NCI-H446 treated with DMSO at 0.1 percent for 48 hours (cell line): Measurements from ENCODE around the gene AS3MT.
"Not testable (repeated sequence)": the region's sequence is repeated elsewhere in the genome, so short reads cannot be mapped to it uniquely, and the experiment has no call there.

Source experiments
- DNase-seq: peaks from one replicate; lab custom pipeline; 2025; lab: John Stamatoyannopoulos, UW

Gene AS3MT

DNA sequence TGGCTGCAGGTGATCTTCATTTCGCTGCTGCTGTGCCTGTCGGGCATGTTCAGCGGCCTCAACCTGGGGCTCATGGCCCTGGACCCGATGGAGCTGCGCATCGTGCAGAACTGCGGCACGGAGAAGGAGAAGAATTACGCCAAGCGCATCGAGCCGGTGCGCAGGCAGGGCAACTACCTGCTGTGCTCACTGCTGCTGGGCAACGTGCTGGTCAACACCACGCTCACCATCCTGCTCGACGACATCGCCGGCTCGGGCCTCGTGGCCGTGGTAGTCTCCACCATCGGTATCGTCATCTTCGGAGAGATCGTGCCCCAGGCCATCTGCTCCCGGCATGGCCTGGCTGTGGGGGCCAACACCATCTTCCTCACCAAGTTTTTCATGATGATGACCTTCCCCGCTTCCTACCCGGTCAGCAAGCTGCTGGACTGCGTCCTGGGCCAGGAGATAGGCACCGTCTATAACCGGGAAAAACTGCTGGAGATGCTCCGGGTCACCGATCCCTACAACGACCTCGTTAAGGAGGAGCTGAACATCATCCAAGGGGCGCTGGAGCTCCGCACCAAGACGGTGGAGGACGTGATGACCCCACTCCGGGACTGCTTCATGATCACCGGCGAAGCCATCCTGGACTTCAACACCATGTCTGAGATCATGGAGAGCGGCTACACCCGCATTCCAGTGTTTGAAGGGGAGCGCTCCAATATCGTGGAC, 50.1 kb downstream of the AS3MT start:
- no peak for DNase-seq

GRCh38 chr10:102919992-102920739, 50.9 kb downstream of the AS3MT start:
- DNase-seq: no peak

GRCh38 chr10:102923601-102924000, 54.3 kb downstream of the AS3MT start:
- DNase-seq: no peak

DNA sequence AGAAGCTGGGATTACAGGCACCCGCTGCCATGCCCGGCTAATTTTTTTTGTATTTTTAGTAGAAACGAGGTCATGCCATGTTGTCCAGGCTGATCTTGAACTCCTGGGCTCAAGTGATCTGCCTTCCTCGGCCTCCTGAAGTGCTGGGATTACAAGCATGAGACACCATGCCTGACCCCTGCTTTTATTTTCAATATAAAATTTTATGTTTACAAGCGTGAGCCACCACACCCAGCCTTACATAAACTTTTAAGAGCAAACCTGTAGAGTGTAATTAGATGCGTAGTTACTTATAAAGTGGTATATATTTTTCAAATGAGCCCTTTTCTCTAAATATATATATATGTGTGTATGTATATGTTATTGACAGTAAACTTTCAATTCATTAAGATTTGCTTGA, 57.6 kb downstream of the AS3MT start:
- DNase-seq: no peak

DNA sequence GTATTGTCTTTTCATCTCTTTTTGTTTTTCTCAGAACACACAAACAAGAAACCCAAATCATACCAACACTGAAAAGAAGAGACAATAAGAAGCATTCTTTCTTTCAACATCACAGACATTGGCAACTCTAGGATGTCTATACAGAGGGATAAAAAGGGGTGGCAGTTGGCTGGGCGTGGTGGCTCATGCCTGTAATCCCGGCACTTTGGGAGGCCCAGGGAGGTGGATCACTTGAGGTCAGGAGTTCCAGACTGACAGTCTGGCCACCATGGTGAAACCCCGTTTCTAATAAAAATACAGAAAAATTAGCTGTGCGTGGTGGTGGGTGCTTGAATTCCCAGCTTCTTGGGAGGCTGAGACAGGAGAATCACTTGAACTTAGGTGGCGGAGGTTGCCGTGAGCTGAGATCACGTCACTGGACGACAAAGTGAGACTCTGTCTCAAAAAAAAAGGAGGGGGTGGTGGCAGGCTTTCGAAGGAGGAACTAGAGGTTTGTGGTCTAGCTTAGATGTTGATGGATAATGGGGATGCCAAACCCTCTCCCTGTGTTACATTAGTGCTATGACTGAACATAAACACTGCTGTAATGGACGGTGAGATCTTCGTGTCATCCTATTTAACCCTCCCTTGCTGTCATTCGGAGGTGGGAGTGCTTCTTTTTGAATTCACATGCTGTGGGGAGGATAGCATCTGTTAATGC, 58.2 kb downstream of the AS3MT start:
- no peak for DNase-seq

DNA sequence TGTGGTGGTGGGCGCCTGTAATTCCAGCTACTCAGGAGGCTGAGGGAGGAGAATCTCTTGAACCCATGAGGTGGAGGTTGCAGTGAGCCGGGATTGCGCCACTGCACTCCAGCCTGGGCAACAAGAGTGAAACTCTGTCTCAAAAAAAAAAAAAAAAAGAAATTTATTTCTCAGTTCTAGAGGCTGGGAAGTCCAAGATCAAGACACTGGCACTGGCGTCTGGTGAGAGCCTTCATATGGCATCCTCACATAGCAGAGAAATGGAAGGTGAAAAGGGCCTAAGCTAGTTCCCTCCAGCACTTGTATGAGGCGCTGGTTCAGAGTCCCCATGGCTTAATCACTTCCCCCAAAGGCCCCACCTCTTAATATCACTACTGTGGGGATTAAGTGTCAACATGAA, 59.2 kb downstream of the AS3MT start:
- DNase-seq: not testable (repeated sequence)

GRCh38 chr10:102930720-102931119, 61.5 kb downstream of the AS3MT start:
- DNase-seq: no peak

DNA sequence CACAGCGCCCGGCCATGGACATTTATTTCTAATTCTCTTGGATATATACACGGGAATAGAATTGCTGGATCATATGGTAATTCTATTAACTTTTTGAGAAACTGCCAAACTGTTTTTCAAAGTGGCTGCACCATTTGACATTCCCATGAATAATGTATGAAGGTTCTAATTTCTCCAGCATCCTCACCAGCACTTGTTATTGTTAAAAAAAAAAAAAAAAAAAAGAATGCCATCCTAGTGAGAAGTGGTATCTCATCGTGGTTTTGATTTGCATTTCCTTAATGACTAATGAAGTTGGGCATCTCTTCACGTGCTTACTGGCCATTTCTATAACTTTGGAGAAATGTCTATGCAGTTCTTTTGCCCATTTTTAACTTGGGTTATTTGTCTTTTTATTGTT, 62.4 kb downstream of the AS3MT start:
- DNase-seq: no peak

GRCh38 chr10:102935505-102935904, 66.2 kb downstream of the AS3MT start:
- DNase-seq: no peak

- DNase-seq: no peak
Measured at GRCh38 chr10:102935939-102936605, 66.8 kb downstream of the AS3MT start.

- no peak for DNase-seq
Measured at GRCh38 chr10:102941401-102941800, 72.1 kb downstream of the AS3MT start.

DNA sequence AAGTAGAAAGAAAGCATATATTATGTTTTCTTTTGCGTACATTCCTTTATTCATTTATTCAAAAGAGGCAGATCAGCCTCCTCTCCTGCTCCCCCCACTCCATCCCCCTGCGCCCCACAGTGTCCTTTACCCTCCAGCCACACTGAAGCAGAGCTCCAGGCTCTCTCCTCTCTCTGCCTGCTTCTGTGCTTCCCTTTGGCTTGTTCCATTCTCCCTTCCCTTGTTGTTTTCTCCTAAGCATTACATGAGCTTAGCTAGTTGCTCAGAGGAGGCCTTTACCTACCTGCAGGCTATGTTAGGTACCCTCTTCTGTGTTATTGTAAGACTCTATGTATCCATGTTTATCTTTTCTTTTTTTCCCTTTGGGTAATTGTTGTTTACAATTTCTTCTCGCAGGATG, 76.2 kb downstream of the AS3MT start:
- DNase-seq: no peak

- DNase-seq: no peak
Measured at GRCh38 chr10:102945962-102946361, 76.7 kb downstream of the AS3MT start.

DNA sequence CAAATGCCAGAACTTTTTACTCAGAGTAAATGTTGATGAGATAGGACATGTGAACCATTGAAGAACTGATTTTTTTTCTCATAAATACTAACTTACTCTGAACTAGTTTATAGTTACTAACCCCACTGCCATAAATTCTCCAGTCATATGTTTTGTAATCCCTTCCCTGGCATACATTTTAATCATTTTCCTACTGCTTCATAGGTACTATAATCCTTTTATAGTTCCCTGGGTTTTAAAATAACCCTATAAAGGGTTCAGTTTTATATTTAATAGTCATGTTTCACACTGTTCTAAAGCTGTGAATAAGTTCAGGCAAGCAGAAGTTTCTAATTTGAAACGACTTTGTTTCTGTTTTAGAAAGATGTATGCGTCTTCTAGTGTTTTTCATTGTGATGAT, 77.7 kb downstream of the AS3MT start:
- DNase-seq: no peak

GRCh38 chr10:102948176-102948575, 78.9 kb downstream of the AS3MT start:
- no peak for DNase-seq

- DNase-seq: no peak
Measured at GRCh38 chr10:102948786-102949185, 79.5 kb downstream of the AS3MT start.

DNA sequence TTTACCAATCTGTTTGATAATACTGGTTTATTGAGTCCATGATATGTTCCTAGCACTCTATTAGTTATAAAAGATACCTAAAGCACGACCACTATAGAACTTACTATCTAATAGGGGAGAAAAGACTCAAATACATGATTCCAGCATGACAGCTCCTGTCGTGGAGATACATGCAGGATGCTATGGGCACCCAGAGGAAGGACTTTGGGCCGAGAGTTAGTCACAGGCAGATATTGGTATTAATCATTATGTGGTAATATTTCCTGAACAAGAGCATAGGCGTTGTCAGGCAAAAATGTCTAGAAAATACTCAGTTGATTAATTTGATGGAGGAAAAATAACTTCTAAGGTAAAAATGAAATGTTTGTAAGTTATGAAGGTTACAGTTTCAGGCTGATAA, 80.6 kb downstream of the AS3MT start:
- no peak for DNase-seq

DNA sequence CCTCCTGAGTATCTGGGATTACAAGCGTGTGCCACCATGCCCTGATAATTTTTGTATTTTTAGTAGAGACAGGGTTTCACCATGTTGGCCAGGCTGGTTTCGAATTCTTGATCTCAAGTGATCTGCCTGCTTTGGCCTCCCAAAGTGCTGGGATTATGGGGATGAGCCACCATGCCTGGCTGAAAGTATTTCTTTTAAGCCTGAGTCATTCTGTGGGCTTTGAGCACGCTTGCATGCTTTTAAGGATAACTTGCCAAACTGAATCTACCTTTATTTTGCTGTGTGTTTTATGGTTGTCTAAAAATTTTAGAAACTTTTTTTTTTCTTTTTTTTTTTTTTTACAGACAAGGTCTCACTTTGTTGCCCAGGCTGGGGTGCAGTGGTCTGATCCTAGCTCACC, 82.0 kb downstream of the AS3MT start:
- DNase-seq: no peak
